ENCODE data around the gene GMNC.

DNA sequence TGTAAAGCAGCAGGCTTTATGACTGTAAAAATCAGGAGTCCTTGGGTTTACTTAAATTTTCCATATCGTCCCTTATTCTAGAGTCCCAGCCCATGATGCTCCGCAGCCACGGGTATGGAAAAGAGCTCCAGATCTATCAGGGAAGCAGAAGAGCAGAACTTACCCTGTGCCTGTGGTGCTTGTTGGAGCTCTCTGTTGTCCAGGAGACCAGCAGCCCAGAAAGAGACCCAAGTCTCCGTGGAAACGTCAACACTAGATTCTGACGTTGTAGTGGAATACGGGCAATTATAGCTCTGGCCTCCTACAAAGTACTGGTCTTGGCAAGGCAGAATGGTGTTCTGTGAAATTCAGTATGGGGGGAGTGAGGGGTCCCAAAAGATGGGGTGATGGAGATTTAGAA is 2.0 kb downstream of the GMNC start:
- TF ChIP-seq CTCF (IDR thresholded peaks at IDR 0.05), result no peak
- no peak for TF ChIP-seq POLR2A (IDR thresholded peaks at IDR 0.05)

Data from heart left ventricle (tissue), 13 donors.